ENCODE results near the gene PPP1CA. TPM values are rescaled to one million over a fixed set of nuclear protein-coding genes. Genes with fewer than 3 reads are reported as not detected.

The PPP1CA gene
- total RNA-seq, 1 experiment from 2014 or later: 238 TPM

DNA sequence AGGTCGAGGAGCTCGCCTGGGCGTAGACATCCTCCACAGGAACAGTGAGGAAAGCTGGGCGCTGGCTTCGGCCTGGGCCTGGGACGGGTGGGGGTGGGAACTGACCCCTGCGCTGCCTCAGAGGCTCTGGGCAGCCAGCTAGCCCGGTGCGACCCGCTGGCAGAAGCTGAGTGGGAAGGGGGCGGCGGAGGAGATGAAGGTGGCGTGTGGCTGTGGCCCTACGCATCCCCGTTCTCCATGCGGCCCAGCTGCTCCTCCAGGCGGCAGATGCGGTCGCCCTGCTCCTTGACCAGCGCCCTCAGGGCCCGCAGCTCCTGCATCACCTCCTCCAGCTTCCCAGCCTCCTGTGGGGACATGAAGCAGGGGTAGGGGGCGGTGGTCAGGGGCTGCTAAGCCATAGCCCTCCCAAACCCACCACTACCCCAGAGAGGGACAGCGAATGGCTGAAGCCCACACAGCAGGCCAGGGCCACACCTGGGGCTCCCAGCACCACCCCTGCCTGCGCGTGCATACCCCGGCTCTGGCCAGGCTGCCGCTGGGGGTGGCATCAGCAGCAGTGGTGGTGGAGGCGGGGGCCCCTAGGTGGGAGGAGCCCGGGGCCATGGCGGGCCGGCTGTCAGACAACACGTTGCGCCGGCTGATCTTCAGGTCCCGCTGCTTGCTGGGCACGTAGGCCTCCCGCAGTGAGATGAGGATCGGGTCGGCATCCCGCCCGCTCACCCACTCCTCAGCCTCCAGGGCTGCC is 36.7 kb upstream of the PPP1CA start:
- BruUV-seq (replicated peaks): no TSS peak
- H3K36me3 ChIP-seq (ENCODE audit: control insufficient read depth in 1 of 2, insufficient read depth in 2 of 2, low read length in 2 of 2): peaks cover 4 to 7% of the 10 kb centered on the region in 2 experiments; a peak in 3 of 4 replicates
- peak overlapping the region; percentile 8; the same call in 1 of the 2 replicates for H3K27ac ChIP-seq (ENCODE audit: low read depth, low read length)
- ChIA-PET POLR2A (interaction anchor here (0.6 kb wide), 1 partner anchor 10 kb away, joined by 4 read pairs; the partner anchor contains the start of gene RPS6KB2), RAD21 (ENCODE audit: low non-redundant PET in 1 of 2, low total read pairs in 2 of 2, uncharacterized antibody in 2 of 2, unreplicated experiment in 2 of 2) (no interaction called here), CTCF (interaction anchor here (1.5 kb wide), 1 partner anchor 37 kb away, joined by 5 read pairs; the partner anchor contains the start of gene PPP1CA)
- TF ChIP-seq, protein P1, sequence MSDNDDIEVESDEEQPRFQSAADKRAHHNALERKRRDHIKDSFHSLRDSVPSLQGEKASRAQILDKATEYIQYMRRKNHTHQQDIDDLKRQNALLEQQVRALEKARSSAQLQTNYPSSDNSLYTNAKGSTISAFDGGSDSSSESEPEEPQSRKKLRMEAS (IDR thresholded peaks at IDR 0.05): no peak
- TF ChIP-seq SRF (IDR thresholded peaks at IDR 0.05; ENCODE audit: low read depth): no peak
- TF ChIP-seq POLR2AphosphoS5 (IDR thresholded peaks at IDR 0.05; ENCODE audit: low read depth, low read length): 0 out of 2 replicates have a peak, but pooled peaks have one; percentile 9
- ATAC-seq (no peak), DNase-seq (ENCODE audit: low read depth, low spot score) (no peak)
- peaks cover 7% of the 10 kb centered on the region; the same call in 1 of the 2 replicates for H3K79me2 ChIP-seq (ENCODE audit: insufficient read depth, low read length)
- H3K4me3 ChIP-seq (replicated peaks in 1 of 2; ENCODE audit: low read depth in 1 of 2, low read length in 2 of 2): no peak overlapping the region
- peaks cover 3 to 27% of the 10 kb centered on the region in 2 experiments; a peak in 3 of 4 replicates for H3K4me1 ChIP-seq (ENCODE audit: control insufficient read depth in 1 of 2, insufficient read depth in 2 of 2, low read length in 2 of 2)
- H3K9ac ChIP-seq (ENCODE audit: low read length): no peak overlapping the region
- intact Hi-C loops (cut with micrococcal nuclease): no loop called here
- no peak overlapping the region for H2AFZ ChIP-seq (ENCODE audit: low read depth, low read length, poor library complexity, severe bottlenecking)
- H3K27me3 ChIP-seq (ENCODE audit: insufficient read depth, low read length): no peaks in the 10 kb centered on the region
- no peaks in the 10 kb centered on the region for H3K9me3 ChIP-seq (ENCODE audit: control insufficient read depth in 1 of 2, insufficient read depth in 1 of 2, low read depth in 1 of 2, low read length in 2 of 2)
- no peaks in the 10 kb centered on the region for H4K20me1 ChIP-seq (ENCODE audit: insufficient read depth)
- no peaks in the 10 kb centered on the region for H3K9me2 ChIP-seq (ENCODE audit: insufficient read depth)
- H3K4me2 ChIP-seq (ENCODE audit: low read length): no peak overlapping the region

DNA sequence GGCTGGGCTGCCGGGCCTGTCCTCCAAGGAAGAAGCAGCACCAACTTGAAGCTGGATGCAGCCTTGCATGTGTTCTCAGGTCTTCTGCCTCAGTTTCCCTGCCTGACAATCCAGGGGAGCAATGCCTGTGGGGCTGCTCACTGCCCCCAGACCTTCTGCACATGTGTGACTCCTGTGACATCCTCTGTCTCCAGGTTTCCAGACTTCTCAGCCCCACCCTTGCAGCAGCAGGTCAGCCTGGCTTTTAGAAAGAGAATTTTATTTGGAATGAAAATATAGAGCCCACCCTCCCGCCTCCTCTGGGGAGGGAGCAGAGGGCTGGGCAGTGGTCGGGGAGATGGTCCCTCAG is 36.1 kb upstream of the PPP1CA start:
- no peak for TF ChIP-seq SIN3A (IDR thresholded peaks at IDR 0.05; ENCODE audit: low read depth)
- TF ChIP-seq YY1 (IDR thresholded peaks at IDR 0.05; ENCODE audit: extremely low read depth, insufficient replicate concordance, low read depth, low read length): no peak
- no peak for TF ChIP-seq SP1 (IDR thresholded peaks at IDR 0.05; ENCODE audit: low read depth)
- TF ChIP-seq, protein P2, sequence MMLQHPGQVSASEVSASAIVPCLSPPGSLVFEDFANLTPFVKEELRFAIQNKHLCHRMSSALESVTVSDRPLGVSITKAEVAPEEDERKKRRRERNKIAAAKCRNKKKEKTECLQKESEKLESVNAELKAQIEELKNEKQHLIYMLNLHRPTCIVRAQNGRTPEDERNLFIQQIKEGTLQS (IDR thresholded peaks at IDR 0.05): no peak
- no peak for TF ChIP-seq POLR2AphosphoS5 (IDR thresholded peaks at IDR 0.05; ENCODE audit: low read depth, low read length)
- TF ChIP-seq EGR1 (IDR thresholded peaks at IDR 0.05; ENCODE audit: low read depth): no peak
- no peak for TF ChIP-seq EZH2phosphoT487 (IDR thresholded peaks at IDR 0.05; ENCODE audit: borderline replicate concordance)
- TF ChIP-seq RAD21 (IDR thresholded peaks at IDR 0.05; ENCODE audit: low read depth): no peak
- TF ChIP-seq, protein P3, sequence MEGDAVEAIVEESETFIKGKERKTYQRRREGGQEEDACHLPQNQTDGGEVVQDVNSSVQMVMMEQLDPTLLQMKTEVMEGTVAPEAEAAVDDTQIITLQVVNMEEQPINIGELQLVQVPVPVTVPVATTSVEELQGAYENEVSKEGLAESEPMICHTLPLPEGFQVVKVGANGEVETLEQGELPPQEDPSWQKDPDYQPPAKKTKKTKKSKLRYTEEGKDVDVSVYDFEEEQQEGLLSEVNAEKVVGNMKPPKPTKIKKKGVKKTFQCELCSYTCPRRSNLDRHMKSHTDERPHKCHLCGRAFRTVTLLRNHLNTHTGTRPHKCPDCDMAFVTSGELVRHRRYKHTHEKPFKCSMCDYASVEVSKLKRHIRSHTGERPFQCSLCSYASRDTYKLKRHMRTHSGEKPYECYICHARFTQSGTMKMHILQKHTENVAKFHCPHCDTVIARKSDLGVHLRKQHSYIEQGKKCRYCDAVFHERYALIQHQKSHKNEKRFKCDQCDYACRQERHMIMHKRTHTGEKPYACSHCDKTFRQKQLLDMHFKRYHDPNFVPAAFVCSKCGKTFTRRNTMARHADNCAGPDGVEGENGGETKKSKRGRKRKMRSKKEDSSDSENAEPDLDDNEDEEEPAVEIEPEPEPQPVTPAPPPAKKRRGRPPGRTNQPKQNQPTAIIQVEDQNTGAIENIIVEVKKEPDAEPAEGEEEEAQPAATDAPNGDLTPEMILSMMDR (IDR thresholded peaks at IDR 0.05 in 2 of 3, conservative IDR thresholded peaks at IDR 0.05 in 1 of 3; ENCODE audit: borderline replicate concordance in 1 of 3, insufficient read depth in 1 of 3, low read depth in 2 of 3, low read length in 2 of 3): no peak
- no peak for TF ChIP-seq CBX3 (IDR thresholded peaks at IDR 0.05; ENCODE audit: low read depth)
- TF ChIP-seq ZNF274 (IDR thresholded peaks at IDR 0.05; ENCODE audit: low read depth, low read length): no peak
- TF ChIP-seq, protein P1 (IDR thresholded peaks at IDR 0.05): no peak
- BruUV-seq (replicated peaks): no TSS peak
- Histone ChIP-seq H3K27ac (ENCODE audit: low read depth, low read length) (no peak overlapping the region; the same call in 1 of the 2 replicates), H3K36me3 (ENCODE audit: control insufficient read depth in 1 of 2, insufficient read depth in 2 of 2, low read length in 2 of 2) (peaks cover 7 to 9% of the 10 kb centered on the region in 2 experiments; a peak in 3 of 4 replicates), H3K9me3 (ENCODE audit: control insufficient read depth in 1 of 2, insufficient read depth in 1 of 2, low read depth in 1 of 2, low read length in 2 of 2) (no peaks in the 10 kb centered on the region), H3K9me2 (ENCODE audit: insufficient read depth) (no peaks in the 10 kb centered on the region), H2AFZ (ENCODE audit: low read depth, low read length, poor library complexity, severe bottlenecking) (no peak overlapping the region), H3K9ac (ENCODE audit: low read length) (no peak overlapping the region), H4K20me1 (ENCODE audit: insufficient read depth) (no peaks in the 10 kb centered on the region), H3K79me2 (ENCODE audit: insufficient read depth, low read length) (peaks cover 4% of the 10 kb centered on the region; the same call in 1 of the 2 replicates), H3K4me2 (ENCODE audit: low read length) (no peak overlapping the region), H3K27me3 (ENCODE audit: insufficient read depth, low read length) (no peaks in the 10 kb centered on the region), H3K4me1 (ENCODE audit: control insufficient read depth in 1 of 2, insufficient read depth in 2 of 2, low read length in 2 of 2) (peaks cover 3 to 26% of the 10 kb centered on the region in 2 experiments; a peak in 3 of 4 replicates), H3K4me3 (replicated peaks in 1 of 2; ENCODE audit: low read depth in 1 of 2, low read length in 2 of 2) (no peak overlapping the region)
- ATAC-seq: no peak
- intact Hi-C loops (cut with micrococcal nuclease): no loop called here
- ChIA-PET CTCF (no interaction called here), POLR2A (interaction anchor here (0.6 kb wide), 1 partner anchor 10 kb away, joined by 4 read pairs; the partner anchor contains the start of gene RPS6KB2), RAD21 (ENCODE audit: low non-redundant PET in 1 of 2, low total read pairs in 2 of 2, uncharacterized antibody in 2 of 2, unreplicated experiment in 2 of 2) (no interaction called here)
- no peak for DNase-seq (ENCODE audit: low read depth, low spot score)
